GM10248 (cell line): ENCODE data around the gene NVL.

Experiments used
- CTCF ChIA-PET: fragments of 300-600 bp; sonication (Branson Sonifier 250); formaldehyde crosslinking; extraction: SDS; loops from one replicate; lab custom pipeline; 2021; ENCODE audit warnings: antibody characterized with exemption; lab: Yijun Ruan, JAX
- POLR2A ChIA-PET: fragments of 350-650 bp; sonication (Branson Sonifier 250); formaldehyde crosslinking; extraction: SDS; loops from one replicate; lab custom pipeline; 2020; ENCODE audit warnings: antibody characterized with exemption; lab: Yijun Ruan, JAX
- DNase-seq: peaks from one replicate; pipeline ENCODE4 v3.0.0; 2012; ENCODE audit errors: extremely low spot score
- CTCF ChIP-seq: IDR thresholded peaks from 2 replicates; pipeline ENCODE4 v1.5.1; 2012; ENCODE audit warnings: mild to moderate bottlenecking, low read depth; ENCODE audit errors: extremely low read depth, missing control alignments, control extremely low read depth

The NVL gene

GRCh38 chr1:224329842-224330753 lies at the start of gene NVL:
TSS of gene NVL (minus strand) at chr1:224330172. CDS start at chr1:224330127, 45 bp downstream.
- ChIA-PET POLR2A (interaction anchor here (1.0 kb wide), 1 partner anchor 26 kb away, joined by 3 read pairs; no protein-coding TSS in a partner anchor), CTCF (interaction anchor here (0.7 to 1.8 kb wide), 5 partner anchors 11 to 213 kb away, joined by 3 to 6 read pairs (median 4); no protein-coding TSS in a partner anchor)
- no peak for TF ChIP-seq CTCF
- DNase-seq = peak; percentile 87

- peak; percentile 35 for DNase-seq
- no peak for TF ChIP-seq CTCF
- ChIA-PET CTCF (interaction anchor here (0.7 to 2.0 kb wide), 6 partner anchors 9 to 263 kb away, joined by 3 to 4 read pairs (median 4); no protein-coding TSS in a partner anchor), POLR2A (no interaction called here)
Measured at GRCh38 chr1:224378855-224379631, 49.1 kb upstream of the NVL start.

GRCh38 chr1:224377676-224378006 lies 47.7 kb upstream of the NVL start:
- no peak for TF ChIP-seq CTCF
- POLR2A ChIA-PET = no interaction called here
- DNase-seq = peak; percentile 64
- CTCF ChIA-PET = interaction anchor here (0.6 to 8.4 kb wide), 7 partner anchors 7 to 262 kb away, joined by 3 to 33 read pairs (median 4); partner anchors contain the start of gene NVL

- ChIA-PET CTCF (interaction anchor here (1.0 to 8.4 kb wide), 4 partner anchors 10 to 22 kb away, joined by 4 to 33 read pairs (median 6); no protein-coding TSS in a partner anchor), POLR2A (no interaction called here)
- TF ChIP-seq CTCF = no peak
- no peak for DNase-seq
Measured at GRCh38 chr1:224375059-224375458, 45.1 kb upstream of the NVL start.

GRCh38 chr1:224373008-224373590 lies 43.1 kb upstream of the NVL start:
- ChIA-PET POLR2A (no interaction called here), CTCF (interaction anchor here (1.3 to 8.4 kb wide), 2 partner anchors 12 to 16 kb away, joined by 3 to 33 read pairs; no protein-coding TSS in a partner anchor)
- TF ChIP-seq CTCF = no peak
- DNase-seq = no peak
